ENCODE data around the gene EIF4G3. TPM values are rescaled to one million over a fixed set of nuclear protein-coding genes. Genes with fewer than 3 reads are reported as not detected.

Gene EIF4G3
- total RNA-seq, 4 donors from 2014 or later: 56.6 to 131 (median 70.8) TPM

- Histone ChIP-seq H3K36me3 (peaks cover 0 to 5% (median 0%) of the 10 kb centered on the region in 3 donors), H3K27me3 (no peaks in the 10 kb centered on the region), H3K4me3 (no peak overlapping the region), H3K9me3 (no peaks in the 10 kb centered on the region), H3K4me1 (no peaks in the 10 kb centered on the region), H3K27ac (no peak overlapping the region)
- no peak for DNase-seq
- no peak for TF ChIP-seq POLR2A (IDR thresholded peaks at IDR 0.05)
- no peak for TF ChIP-seq CTCF (IDR thresholded peaks at IDR 0.05)
Observed at GRCh38 chr1:20900056-20900455, 276.6 kb downstream of the EIF4G3 start.

- TF ChIP-seq CTCF (IDR thresholded peaks at IDR 0.05) (no peak), POLR2A (IDR thresholded peaks at IDR 0.05) (no peak)
- Histone ChIP-seq H3K4me3 (no peak overlapping the region), H3K27ac (no peak overlapping the region), H3K4me1 (no peaks in the 10 kb centered on the region), H3K36me3 (peaks cover 0 to 5% (median 0%) of the 10 kb centered on the region in 3 donors), H3K9me3 (no peaks in the 10 kb centered on the region), H3K27me3 (no peaks in the 10 kb centered on the region)
- no peak for DNase-seq
Observed at GRCh38 chr1:20899154-20899972, 277.3 kb downstream of the EIF4G3 start.

GRCh38 chr1:20896826-20897225 lies 279.9 kb downstream of the EIF4G3 start:
- Histone ChIP-seq H3K27ac (no peak overlapping the region), H3K36me3 (peaks cover 0 to 24% (median 0%) of the 10 kb centered on the region in 3 donors)

GRCh38 chr1:20893931-20894330 lies 282.8 kb downstream of the EIF4G3 start:
- Histone ChIP-seq H3K27ac (no peak overlapping the region), H3K9me3 (no peaks in the 10 kb centered on the region), H3K4me1 (no peaks in the 10 kb centered on the region), H3K36me3 (peaks cover 0 to 35% (median 0%) of the 10 kb centered on the region in 3 donors), H3K4me3 (no peak overlapping the region), H3K27me3 (no peaks in the 10 kb centered on the region)
- no peak for DNase-seq
- TF ChIP-seq CTCF (IDR thresholded peaks at IDR 0.05) (no peak), POLR2A (IDR thresholded peaks at IDR 0.05) (no peak)

More at GRCh38 chr1:20896826-20897225, 279.9 kb downstream of the EIF4G3 start:
- no peak for DNase-seq
- Histone ChIP-seq H3K4me3 (no peak overlapping the region), H3K27me3 (no peaks in the 10 kb centered on the region), H3K9me3 (no peaks in the 10 kb centered on the region), H3K4me1 (no peaks in the 10 kb centered on the region)
- TF ChIP-seq CTCF (IDR thresholded peaks at IDR 0.05): no peak
- no peak for TF ChIP-seq POLR2A (IDR thresholded peaks at IDR 0.05)

- Histone ChIP-seq H3K27ac (no peak overlapping the region), H3K9me3 (no peaks in the 10 kb centered on the region), H3K27me3 (no peaks in the 10 kb centered on the region), H3K4me1 (no peaks in the 10 kb centered on the region), H3K4me3 (no peak overlapping the region), H3K36me3 (peaks cover 0 to 30% (median 0%) of the 10 kb centered on the region in 3 donors)
- no peak for DNase-seq
- TF ChIP-seq CTCF (IDR thresholded peaks at IDR 0.05): no peak
- TF ChIP-seq POLR2A (IDR thresholded peaks at IDR 0.05): no peak
Observed at GRCh38 chr1:20891091-20891490, 285.6 kb downstream of the EIF4G3 start.
